Vagina (tissue), 2 donors: ENCODE results near the gene FAM200B.

ENCODE experiments used
- CTCF ChIP-seq, 3 experiments: fragments of 450-650 bp in 2 of 3; fragments of 200-600 bp in 1 of 3; sonication (generic) in 1 of 3; IDR thresholded peaks; one replicate each; pipeline ENCODE4 v1.5.1; 2017 to 2019; ENCODE audit warnings: antibody characterized with exemption in 3 of 3, mild to moderate bottlenecking in 2 of 3, moderate library complexity in 2 of 3
- POLR2A ChIP-seq, 2 donors: fragments of 450-650 bp; IDR thresholded peaks; one replicate each; pipeline ENCODE4 v1.6.1; 2017; ENCODE audit warnings: antibody characterized with exemption in 2 of 2, mild to moderate bottlenecking in 2 of 2, moderate library complexity in 2 of 2

DNA sequence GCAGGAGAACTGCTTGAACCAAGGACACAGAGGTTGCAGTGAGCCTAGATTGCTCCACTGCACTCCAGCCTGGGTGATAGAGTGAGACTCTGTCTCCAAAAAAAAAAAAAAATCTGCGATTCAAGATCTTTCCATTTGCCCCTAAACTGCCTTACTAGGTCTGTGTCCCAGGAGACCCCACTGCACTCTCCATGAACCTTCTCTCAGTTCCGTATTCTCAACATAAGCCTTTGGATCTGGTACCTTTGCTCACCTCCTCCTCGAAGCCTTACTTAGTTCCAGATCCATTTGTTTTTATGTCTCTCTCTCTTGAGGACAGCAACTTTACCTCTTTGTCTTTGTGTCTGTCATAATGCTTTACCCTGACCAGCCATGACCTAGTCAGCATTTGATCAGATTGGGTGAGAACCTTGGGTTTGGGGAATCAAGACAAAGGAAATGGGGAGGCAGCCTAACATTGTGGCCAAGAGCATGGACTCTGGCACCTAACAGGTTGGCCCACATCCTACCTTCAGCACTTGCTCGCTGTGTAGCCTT is 55.0 kb downstream of the FAM200B start:
- TF ChIP-seq POLR2A (IDR thresholded peaks at IDR 0.05) = no peak
- no peak for TF ChIP-seq CTCF (IDR thresholded peaks at IDR 0.05)
